HepG2 (cell line): Measurements from ENCODE around the gene SORBS2.

Source experiments
- CEBPG ChIP-seq: IDR thresholded peaks from 2 replicates; pipeline ENCODE4 v1.6.1; 2016
- ZNF777 ChIP-seq: sonication (generic); formaldehyde crosslinking; IDR thresholded peaks from 2 replicates; pipeline ENCODE4 v1.4.0; 2020; ENCODE audit warnings: missing genetic modification reagents

DNA sequence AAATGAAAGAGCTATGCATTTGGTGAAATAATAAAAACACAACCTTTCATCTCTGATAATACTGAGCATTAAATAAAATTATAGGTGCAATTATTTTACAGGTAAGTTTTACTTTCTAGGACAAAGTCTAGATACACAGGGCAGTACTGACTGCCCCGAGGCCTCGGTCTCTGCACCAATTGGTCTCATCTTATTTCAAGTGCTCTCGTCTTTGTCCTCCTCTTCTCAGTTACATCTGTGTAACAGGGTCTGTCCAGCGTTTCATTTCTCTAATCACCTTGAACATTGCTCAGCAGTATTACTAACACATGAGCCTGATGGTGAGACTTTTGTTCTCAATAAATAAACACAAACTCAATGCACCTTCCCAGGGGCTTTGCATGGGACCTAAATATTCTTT is 44.5 kb downstream of the SORBS2 start:
- TF ChIP-seq ZNF777 (CRISPR knock-in tag) (no peak), CEBPG (CRISPR knock-in tag) (no peak)
